ENCODE data around the gene ZNF597. TPM values are rescaled to one million over a fixed set of nuclear protein-coding genes. Genes with fewer than 3 reads are reported as not detected.

Gene ZNF597
- total RNA-seq, 1 experiment from 2014 or later, result 2.7 TPM

DNA sequence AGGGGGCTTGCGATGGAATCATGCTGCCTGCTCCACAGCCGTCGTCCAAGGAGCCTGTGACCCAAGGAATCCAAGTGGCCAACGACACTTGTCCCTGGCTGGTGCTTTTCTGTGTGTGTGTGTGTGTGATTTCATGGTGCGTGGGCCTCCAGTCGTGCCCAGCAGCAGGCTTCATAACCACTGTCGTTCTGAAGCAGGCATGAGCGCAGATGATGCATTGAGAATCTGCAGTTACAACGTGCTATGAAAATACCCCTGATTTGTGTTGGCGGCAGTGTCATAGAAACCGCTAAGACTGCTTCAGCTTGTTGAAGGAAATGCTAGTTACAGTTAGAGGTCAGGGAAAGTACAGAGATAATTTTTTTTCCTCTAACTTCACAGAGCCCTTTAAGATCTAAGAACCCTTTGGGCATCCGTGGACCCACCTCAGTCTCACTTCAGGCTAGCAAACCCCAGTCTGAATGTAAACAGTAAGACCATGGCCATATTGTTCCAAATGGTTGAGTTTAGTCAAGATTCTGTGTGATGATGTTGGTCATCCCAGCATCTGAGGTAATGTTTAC lies 36.4 kb upstream of the ZNF597 start:
- DNase-seq (ENCODE audit: low read depth, low spot score) (no peak), ATAC-seq (no peak)
- TF ChIP-seq, protein P1, sequence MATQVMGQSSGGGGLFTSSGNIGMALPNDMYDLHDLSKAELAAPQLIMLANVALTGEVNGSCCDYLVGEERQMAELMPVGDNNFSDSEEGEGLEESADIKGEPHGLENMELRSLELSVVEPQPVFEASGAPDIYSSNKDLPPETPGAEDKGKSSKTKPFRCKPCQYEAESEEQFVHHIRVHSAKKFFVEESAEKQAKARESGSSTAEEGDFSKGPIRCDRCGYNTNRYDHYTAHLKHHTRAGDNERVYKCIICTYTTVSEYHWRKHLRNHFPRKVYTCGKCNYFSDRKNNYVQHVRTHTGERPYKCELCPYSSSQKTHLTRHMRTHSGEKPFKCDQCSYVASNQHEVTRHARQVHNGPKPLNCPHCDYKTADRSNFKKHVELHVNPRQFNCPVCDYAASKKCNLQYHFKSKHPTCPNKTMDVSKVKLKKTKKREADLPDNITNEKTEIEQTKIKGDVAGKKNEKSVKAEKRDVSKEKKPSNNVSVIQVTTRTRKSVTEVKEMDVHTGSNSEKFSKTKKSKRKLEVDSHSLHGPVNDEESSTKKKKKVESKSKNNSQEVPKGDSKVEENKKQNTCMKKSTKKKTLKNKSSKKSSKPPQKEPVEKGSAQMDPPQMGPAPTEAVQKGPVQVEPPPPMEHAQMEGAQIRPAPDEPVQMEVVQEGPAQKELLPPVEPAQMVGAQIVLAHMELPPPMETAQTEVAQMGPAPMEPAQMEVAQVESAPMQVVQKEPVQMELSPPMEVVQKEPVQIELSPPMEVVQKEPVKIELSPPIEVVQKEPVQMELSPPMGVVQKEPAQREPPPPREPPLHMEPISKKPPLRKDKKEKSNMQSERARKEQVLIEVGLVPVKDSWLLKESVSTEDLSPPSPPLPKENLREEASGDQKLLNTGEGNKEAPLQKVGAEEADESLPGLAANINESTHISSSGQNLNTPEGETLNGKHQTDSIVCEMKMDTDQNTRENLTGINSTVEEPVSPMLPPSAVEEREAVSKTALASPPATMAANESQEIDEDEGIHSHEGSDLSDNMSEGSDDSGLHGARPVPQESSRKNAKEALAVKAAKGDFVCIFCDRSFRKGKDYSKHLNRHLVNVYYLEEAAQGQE (IDR thresholded peaks at IDR 0.05; ENCODE audit: insufficient read depth in 1 of 2, low read depth in 2 of 2, low read length in 1 of 2), result no peak
- intact Hi-C loops (cut with micrococcal nuclease; ENCODE audit: unreplicated experiment) (no loop called here), in situ Hi-C loops (cut with HindIII; ENCODE audit: low pct_unique_long_range_greater_than_20kb, low sequenced_read_pairs) (no loop called here)
- H3K27me3 ChIP-seq (ENCODE audit: control insufficient read depth, insufficient read depth, low read length), result no peaks in the 10 kb centered on the region
- H3K4me1 ChIP-seq (ENCODE audit: control insufficient read depth, insufficient read depth, low read length), result no peaks in the 10 kb centered on the region
- POLR2A ChIA-PET, result no interaction called here
- H3K9me3 ChIP-seq (ENCODE audit: control insufficient read depth, insufficient read depth, low read depth, low read length), result no peaks in the 10 kb centered on the region
- CTCF ChIA-PET, result no interaction called here
- peaks cover 8% of the 10 kb centered on the region; the same call in 1 of the 2 replicates for H3K36me3 ChIP-seq (ENCODE audit: control insufficient read depth, insufficient read depth, low read length)
- H3K4me3 ChIP-seq (ENCODE audit: low read depth in 2 of 2, low read length in 2 of 2), result no peak overlapping the region
- BruUV-seq (replicated peaks), result TSS peak; percentile 25
- H3K27ac ChIP-seq (ENCODE audit: low read length), result no peak overlapping the region

DNA sequence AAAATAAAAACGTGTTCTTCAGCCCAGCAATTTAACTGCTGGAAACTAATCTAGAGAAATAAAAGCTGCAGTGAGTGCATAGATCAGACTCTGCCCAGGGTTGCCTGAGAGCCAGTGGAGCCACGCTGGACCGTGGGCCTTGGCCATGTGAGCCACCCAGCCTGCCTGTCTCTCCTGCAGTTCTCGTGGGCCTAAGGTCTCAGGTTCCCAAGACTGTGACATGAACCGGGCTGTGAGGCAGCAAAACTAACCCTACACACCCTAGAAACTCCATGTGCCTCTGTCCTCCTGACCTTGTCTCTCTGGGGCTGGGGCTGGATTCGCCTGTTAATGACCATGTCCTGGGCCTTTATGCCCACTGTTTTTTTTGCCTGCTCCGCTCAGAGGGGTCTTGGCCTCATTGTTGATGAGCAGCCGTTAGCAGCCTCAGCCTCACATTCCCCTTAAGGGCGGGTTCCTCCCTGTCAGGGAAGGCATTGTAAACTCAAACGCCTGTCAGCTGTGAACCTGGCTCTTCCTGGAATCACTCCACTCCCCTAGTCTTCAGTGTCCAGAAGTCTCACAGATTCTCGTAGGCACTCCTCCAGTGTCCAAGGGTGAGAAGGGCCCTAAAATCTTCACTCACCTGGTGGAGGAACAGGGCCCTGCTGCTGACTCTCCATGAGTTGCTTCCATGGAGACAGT lies 35.1 kb upstream of the ZNF597 start:
- peaks cover 7% of the 10 kb centered on the region; the same call in 1 of the 2 replicates for H3K36me3 ChIP-seq (ENCODE audit: control insufficient read depth, insufficient read depth, low read length)
- H3K27me3 ChIP-seq (ENCODE audit: control insufficient read depth, insufficient read depth, low read length), result no peaks in the 10 kb centered on the region
- BruUV-seq (replicated peaks), result no TSS peak
- ATAC-seq (no peak; the same call in 1 of the 2 replicates), DNase-seq (ENCODE audit: low read depth, low spot score) (no peak)
- CTCF ChIA-PET, result interaction anchor here (0.7 kb wide), 1 partner anchor 37 kb away, joined by 3 read pairs; no protein-coding TSS in a partner anchor
- TF ChIP-seq, protein P1 (IDR thresholded peaks at IDR 0.05; ENCODE audit: insufficient read depth in 1 of 2, low read depth in 2 of 2, low read length in 1 of 2), result no peak
- TF ChIP-seq POLR2AphosphoS5 (IDR thresholded peaks at IDR 0.05; ENCODE audit: low read depth, low read length) (no peak), TCF7L2 (IDR thresholded peaks at IDR 0.05; ENCODE audit: low read depth, low read length) (no peak), SIN3A (IDR thresholded peaks at IDR 0.05; ENCODE audit: borderline replicate concordance, insufficient read depth, low read depth, low read length) (no peak)
- TF ChIP-seq, protein P2, sequence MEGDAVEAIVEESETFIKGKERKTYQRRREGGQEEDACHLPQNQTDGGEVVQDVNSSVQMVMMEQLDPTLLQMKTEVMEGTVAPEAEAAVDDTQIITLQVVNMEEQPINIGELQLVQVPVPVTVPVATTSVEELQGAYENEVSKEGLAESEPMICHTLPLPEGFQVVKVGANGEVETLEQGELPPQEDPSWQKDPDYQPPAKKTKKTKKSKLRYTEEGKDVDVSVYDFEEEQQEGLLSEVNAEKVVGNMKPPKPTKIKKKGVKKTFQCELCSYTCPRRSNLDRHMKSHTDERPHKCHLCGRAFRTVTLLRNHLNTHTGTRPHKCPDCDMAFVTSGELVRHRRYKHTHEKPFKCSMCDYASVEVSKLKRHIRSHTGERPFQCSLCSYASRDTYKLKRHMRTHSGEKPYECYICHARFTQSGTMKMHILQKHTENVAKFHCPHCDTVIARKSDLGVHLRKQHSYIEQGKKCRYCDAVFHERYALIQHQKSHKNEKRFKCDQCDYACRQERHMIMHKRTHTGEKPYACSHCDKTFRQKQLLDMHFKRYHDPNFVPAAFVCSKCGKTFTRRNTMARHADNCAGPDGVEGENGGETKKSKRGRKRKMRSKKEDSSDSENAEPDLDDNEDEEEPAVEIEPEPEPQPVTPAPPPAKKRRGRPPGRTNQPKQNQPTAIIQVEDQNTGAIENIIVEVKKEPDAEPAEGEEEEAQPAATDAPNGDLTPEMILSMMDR (IDR thresholded peaks at IDR 0.05), result no peak
- no peaks in the 10 kb centered on the region for H3K9me3 ChIP-seq (ENCODE audit: control insufficient read depth, insufficient read depth, low read depth, low read length)
- H3K4me3 ChIP-seq (ENCODE audit: low read depth in 2 of 2, low read length in 2 of 2), result no peak overlapping the region
- POLR2A ChIA-PET, result no interaction called here
- in situ Hi-C loops (cut with HindIII; ENCODE audit: low pct_unique_long_range_greater_than_20kb, low sequenced_read_pairs) (no loop called here), intact Hi-C loops (cut with micrococcal nuclease; ENCODE audit: unreplicated experiment) (no loop called here)
- H3K4me1 ChIP-seq (ENCODE audit: control insufficient read depth, insufficient read depth, low read length), result no peaks in the 10 kb centered on the region
- no peak overlapping the region for H3K27ac ChIP-seq (ENCODE audit: low read length)

Data from Panc1 (cell line).